ENCODE results near the gene AIG1.

The AIG1 gene

GRCh38 chr6:143034689-143035334 is 25.9 kb upstream of the AIG1 start:
- H3K9me3 ChIP-seq (ENCODE audit: insufficient read depth, low read length, severe bottlenecking), result no peaks in the 10 kb centered on the region
- H3K4me3 ChIP-seq (ENCODE audit: low read depth in 1 of 2, low read length in 2 of 2), result no peak overlapping the region
- no peaks in the 10 kb centered on the region for H3K4me1 ChIP-seq (ENCODE audit: insufficient read depth, low read length)
- no peak for ATAC-seq (ENCODE audit: insufficient read depth, low read depth)
- H3K36me3 ChIP-seq (ENCODE audit: insufficient read depth, low read length), result no peaks in the 10 kb centered on the region
- TF ChIP-seq CTCF (IDR thresholded peaks at IDR 0.05; ENCODE audit: borderline replicate concordance, extremely low read depth, low read length, poor library complexity, severe bottlenecking) (no peak), EZH2 (IDR thresholded peaks at IDR 0.05; ENCODE audit: borderline replicate concordance, low read depth, low read length, severe bottlenecking) (no peak)
- DNase-seq, result no peak
- H2AFZ ChIP-seq (ENCODE audit: low read depth, low read length), result no peak overlapping the region
- H4K20me1 ChIP-seq (ENCODE audit: insufficient read depth, low read length), result no peaks in the 10 kb centered on the region
- H3K79me2 ChIP-seq (ENCODE audit: insufficient read depth, low read length), result no peaks in the 10 kb centered on the region
- no peak overlapping the region for H3K4me2 ChIP-seq (ENCODE audit: insufficient read depth, low read length)
- H3K27me3 ChIP-seq (ENCODE audit: insufficient read depth, low read length, poor library complexity), result no peaks in the 10 kb centered on the region
- H3K9ac ChIP-seq (ENCODE audit: low read depth, low read length), result no peak overlapping the region
- H3K27ac ChIP-seq (ENCODE audit: low read length), result no peak overlapping the region

GRCh38 chr6:143037470-143037869 is 23.2 kb upstream of the AIG1 start:
- Histone ChIP-seq H3K79me2 (ENCODE audit: insufficient read depth, low read length) (no peaks in the 10 kb centered on the region), H3K27ac (ENCODE audit: low read length) (no peak overlapping the region), H4K20me1 (ENCODE audit: insufficient read depth, low read length) (no peaks in the 10 kb centered on the region), H3K4me2 (ENCODE audit: insufficient read depth, low read length) (no peak overlapping the region), H3K27me3 (ENCODE audit: insufficient read depth, low read length, poor library complexity) (no peaks in the 10 kb centered on the region), H2AFZ (ENCODE audit: low read depth, low read length) (no peak overlapping the region), H3K4me1 (ENCODE audit: insufficient read depth, low read length) (no peaks in the 10 kb centered on the region), H3K36me3 (ENCODE audit: insufficient read depth, low read length) (no peaks in the 10 kb centered on the region), H3K4me3 (ENCODE audit: low read depth in 1 of 2, low read length in 2 of 2) (no peak overlapping the region), H3K9ac (ENCODE audit: low read depth, low read length) (no peak overlapping the region), H3K9me3 (ENCODE audit: insufficient read depth, low read length, severe bottlenecking) (no peaks in the 10 kb centered on the region)
- TF ChIP-seq CTCF (IDR thresholded peaks at IDR 0.05; ENCODE audit: borderline replicate concordance, extremely low read depth, low read length, poor library complexity, severe bottlenecking), result no peak
- TF ChIP-seq EZH2 (IDR thresholded peaks at IDR 0.05; ENCODE audit: borderline replicate concordance, low read depth, low read length, severe bottlenecking), result no peak
- ATAC-seq (ENCODE audit: insufficient read depth, low read depth), result no peak
- no peak for DNase-seq

- H3K27me3 ChIP-seq (ENCODE audit: insufficient read depth, low read length, poor library complexity), result no peaks in the 10 kb centered on the region
- no peak overlapping the region for H3K4me3 ChIP-seq (ENCODE audit: low read depth in 1 of 2, low read length in 2 of 2)
- no peak overlapping the region for H2AFZ ChIP-seq (ENCODE audit: low read depth, low read length)
- no peaks in the 10 kb centered on the region for H3K36me3 ChIP-seq (ENCODE audit: insufficient read depth, low read length)
- no peaks in the 10 kb centered on the region for H3K9me3 ChIP-seq (ENCODE audit: insufficient read depth, low read length, severe bottlenecking)
- no peaks in the 10 kb centered on the region for H3K4me1 ChIP-seq (ENCODE audit: insufficient read depth, low read length)
- no peak for ATAC-seq (ENCODE audit: insufficient read depth, low read depth)
- TF ChIP-seq CTCF (IDR thresholded peaks at IDR 0.05; ENCODE audit: borderline replicate concordance, extremely low read depth, low read length, poor library complexity, severe bottlenecking), result no peak
- TF ChIP-seq EZH2 (IDR thresholded peaks at IDR 0.05; ENCODE audit: borderline replicate concordance, low read depth, low read length, severe bottlenecking), result no peak
- no peak overlapping the region for H3K27ac ChIP-seq (ENCODE audit: low read length)
- no peak overlapping the region for H3K9ac ChIP-seq (ENCODE audit: low read depth, low read length)
- DNase-seq, result no peak
- no peaks in the 10 kb centered on the region for H4K20me1 ChIP-seq (ENCODE audit: insufficient read depth, low read length)
- no peaks in the 10 kb centered on the region for H3K79me2 ChIP-seq (ENCODE audit: insufficient read depth, low read length)
- no peak overlapping the region for H3K4me2 ChIP-seq (ENCODE audit: insufficient read depth, low read length)
Measured at GRCh38 chr6:143038833-143039232, 21.9 kb upstream of the AIG1 start.
